HepG2 (cell line): Measurements from ENCODE around the gene SGPP2. TPM values are rescaled to one million over a fixed set of nuclear protein-coding genes. Genes with fewer than 3 reads are reported as not detected.
A peak's percentile ranks its signal among the peaks of the same experiment; 100 is the strongest.

Experiments used
- ATAC-seq: fragments of 200-7000 bp; cut with Tn5 transposase; 3 replicates; pipeline ENCODE4 v1.9.1; 2020; ENCODE audit warnings: mild to moderate bottlenecking, moderate library complexity
- BruUV-seq: library from RNA; stranded (reverse); fragments of 400-500 nt; replicated peaks from 2 replicates; lab custom pipeline; 2021; lab: Mats Ljungman, UMichigan
- CTCF ChIA-PET: fragments of 300-600 bp; formaldehyde crosslinking; extraction: SDS; loops from one replicate; lab custom pipeline; 2021; ENCODE audit warnings: low total read pairs, inconsistent platforms, low intra/inter-chr PET ratio; lab: Yijun Ruan, JAX
- POLR2A ChIA-PET: fragments of 350-600 bp; sonication (Branson Sonifier 250); formaldehyde crosslinking; loops from one replicate; lab custom pipeline; 2020; ENCODE audit warnings: antibody characterized with exemption, inconsistent platforms; lab: Yijun Ruan, JAX
- DNase-seq: peaks from one replicate; pipeline ENCODE4 v3.0.0-alpha.2; 2015; ENCODE audit warnings: low spot score
- FAIRE-seq: peaks from 3 replicates; lab custom pipeline; 2011; peaks lifted over from hg19 to GRCh38; lab: Jason Lieb, UNC
- H2AFZ ChIP-seq: one replicate; pipeline ENCODE4 v1.6.1; 2011; ENCODE audit warnings: low read length, inconsistent platforms
- H3K27ac ChIP-seq: fragments of 300-600 bp; 3 replicates; pipeline ENCODE4 v1.8.0; 2011; ENCODE audit warnings: mixed run types, mild to moderate bottlenecking, mixed read lengths, low read length, inconsistent platforms; ENCODE audit not compliant: insufficient read depth; ENCODE audit errors: extremely low read length
- H3K27me3 ChIP-seq, 2 experiments: fragments of 200-600 bp in 1 of 2; 2 replicates in 1 of 2; 3 replicates in 1 of 2; pipeline versions ENCODE4 v1.6.0 to v1.8.0; 2011; ENCODE audit warnings: low read length in 2 of 2, mild to moderate bottlenecking in 2 of 2, moderate library complexity in 2 of 2, inconsistent platforms in 1 of 2; ENCODE audit not compliant: insufficient read depth in 2 of 2, control insufficient read depth in 1 of 2
- H3K36me3 ChIP-seq, 2 experiments: fragments of 200-600 bp in 1 of 2; replicated peaks in 1 of 2; 2 replicates in 1 of 2; 3 replicates in 1 of 2; pipeline versions ENCODE4 v1.5.1 to v1.8.0; 2011; ENCODE audit warnings: low read length in 2 of 2, inconsistent platforms in 1 of 2; ENCODE audit not compliant: insufficient read depth in 2 of 2, control insufficient read depth in 1 of 2
- H3K4me1 ChIP-seq: 2 replicates; pipeline ENCODE4 v1.5.1; 2012; ENCODE audit warnings: low read length, inconsistent platforms; ENCODE audit not compliant: insufficient read depth
- H3K4me2 ChIP-seq: 2 replicates; pipeline ENCODE4 v1.6.0; 2011; ENCODE audit warnings: low read depth, low read length, inconsistent platforms
- H3K4me3 ChIP-seq, 3 experiments: fragments of 200-600 bp in 1 of 3; sonication (generic), shearing (Covaris generic) in 1 of 3; replicated peaks in 1 of 3; 2 replicates each; pipeline ENCODE4 v1.5.1; 2011 to 2016; ENCODE audit warnings: low read length in 3 of 3, inconsistent platforms in 2 of 3, low read depth in 2 of 3, mild to moderate bottlenecking in 2 of 3, control low read depth in 1 of 3, mixed read lengths in 1 of 3; ENCODE audit not compliant: insufficient read depth in 1 of 3
- H3K79me2 ChIP-seq: one replicate; pipeline ENCODE4 v1.6.1; 2011; ENCODE audit warnings: low read length, inconsistent platforms; ENCODE audit not compliant: insufficient read depth
- H3K9ac ChIP-seq: 2 replicates; pipeline ENCODE4 v1.6.0; 2011; ENCODE audit warnings: mild to moderate bottlenecking, low read depth, low read length, inconsistent platforms; ENCODE audit not compliant: insufficient read depth
- H3K9me3 ChIP-seq: 2 replicates; pipeline ENCODE4 v1.5.1; 2012; ENCODE audit warnings: mild to moderate bottlenecking, low read length
- H4K20me1 ChIP-seq: 2 replicates; pipeline ENCODE4 v1.6.0; 2011; ENCODE audit warnings: inconsistent platforms, mild to moderate bottlenecking, low read length, moderate library complexity; ENCODE audit not compliant: insufficient read depth
- FOXO1 ChIP-seq: sonication (generic); formaldehyde crosslinking; IDR thresholded peaks from 2 replicates; pipeline ENCODE4 v1.4.0; 2020; ENCODE audit warnings: missing genetic modification reagents
- GABPB1 ChIP-seq: IDR thresholded peaks from 2 replicates; pipeline ENCODE4 v1.6.1; 2016; ENCODE audit warnings: mild to moderate bottlenecking, missing genetic modification reagents, moderate library complexity, missing compliant biosample characterization
- GFI1 ChIP-seq: sonication (generic); formaldehyde crosslinking; IDR thresholded peaks from 2 replicates; pipeline ENCODE4 v1.5.0; 2020; ENCODE audit warnings: missing genetic modification reagents, mild to moderate bottlenecking, borderline replicate concordance
- MYNN ChIP-seq: sonication (generic); formaldehyde crosslinking; IDR thresholded peaks from 2 replicates; pipeline ENCODE4 v1.4.0; 2020; ENCODE audit warnings: mild to moderate bottlenecking, low read depth, missing genetic modification reagents
- NR2F2 ChIP-seq: IDR thresholded peaks from 2 replicates; pipeline ENCODE4 v1.6.1; 2012; ENCODE audit warnings: low read depth, inconsistent platforms, borderline replicate concordance
- PAWR ChIP-seq: sonication (generic); formaldehyde crosslinking; IDR thresholded peaks from 2 replicates; pipeline ENCODE4 v1.4.0; 2020; ENCODE audit warnings: missing genetic modification reagents, mild to moderate bottlenecking, borderline replicate concordance
- PHF20 ChIP-seq: sonication (generic); formaldehyde crosslinking; IDR thresholded peaks from 2 replicates; pipeline ENCODE4 v1.5.0; 2020; ENCODE audit warnings: mild to moderate bottlenecking, missing genetic modification reagents
- SIX1 ChIP-seq: sonication (generic); formaldehyde crosslinking; IDR thresholded peaks from 2 replicates; pipeline ENCODE4 v1.4.0; 2020; ENCODE audit warnings: missing genetic modification reagents, borderline replicate concordance
- ZNF343 ChIP-seq: sonication (generic); formaldehyde crosslinking; IDR thresholded peaks from 2 replicates; pipeline ENCODE4 v1.4.0; 2020; ENCODE audit warnings: mild to moderate bottlenecking, missing genetic modification reagents
- ZNF605 ChIP-seq: sonication (generic); formaldehyde crosslinking; IDR thresholded peaks from 2 replicates; pipeline ENCODE4 v1.8.0; 2022; ENCODE audit warnings: mild to moderate bottlenecking, missing genetic modification reagents
- ZNF674 ChIP-seq: sonication (generic); formaldehyde crosslinking; IDR thresholded peaks from 2 replicates; pipeline ENCODE4 v1.5.0; 2020; ENCODE audit warnings: low read depth, mild to moderate bottlenecking, missing genetic modification reagents
- ZNF781 ChIP-seq: sonication (generic); formaldehyde crosslinking; IDR thresholded peaks from 2 replicates; pipeline ENCODE4 v1.5.1; 2020; ENCODE audit warnings: borderline replicate concordance, mild to moderate bottlenecking, missing genetic modification reagents; ENCODE audit errors: not compliant biosample characterization
- WGBS: methylation state at CpG from one replicate; pipeline ENCODE4 v1.1.6; 2017; ENCODE audit warnings: low lambda C conversion rate; 5-methylcytosine and 5-hydroxymethylcytosine counted together
- in situ Hi-C: cut with HindIII; loops from 2 replicates; pipeline ENCODE4 v1.10.0; 2017; ENCODE audit warnings: low pct_unique_long_range_greater_than_20kb; ENCODE audit not compliant: extremely low pct_ligation_motif_present
- intact Hi-C: fragments of 100-400 bp; cut with micrococcal nuclease; formaldehyde crosslinking; loops from one replicate; pipeline ENCODE4 v1.10.0; 2022; ENCODE audit not compliant: unreplicated experiment
- polyA plus RNA-seq, 8 experiments: library from polyadenylated mRNA; depleted of rRNA in 3 of 8; stranded (reverse) in 7 of 8; unstranded in 1 of 8; fragments of >200 nt; fragmentation: Illumina TruSeq in 4 of 8; extraction: Trizol in 4 of 8; gene quantifications; 2 replicates each; pipeline versions ENCODE4 v1.2.1 to v1.2.3, GENCODE V29; 2011 to 2016; ENCODE audit warnings: low read depth in 4 of 8, missing spikeins in 1 of 8, mixed read lengths in 1 of 8; ENCODE audit not compliant: insufficient read depth in 1 of 8
- total RNA-seq, 5 experiments: library from RNA; depleted of rRNA; stranded (reverse); fragments of >200 nt; fragmentation: Illumina TruSeq; extraction: Trizol; gene quantifications; 2 replicates each; pipeline ENCODE4 v1.2.3, GENCODE V29; 2016; ENCODE audit warnings: low read depth in 1 of 5
- TF ChIP-seq, protein P1 (sequence below): IDR thresholded peaks from 2 replicates; pipeline ENCODE4 v1.6.1; 2012; ENCODE audit warnings: low read depth, low read length, improper control_type of control experiment
- TF ChIP-seq, protein P2 (sequence below): sonication (generic); formaldehyde crosslinking; IDR thresholded peaks from 2 replicates; pipeline ENCODE4 v1.5.0; 2020; ENCODE audit warnings: mild to moderate bottlenecking, low read depth, missing genetic modification reagents, borderline replicate concordance
- TF ChIP-seq, protein P3 (sequence below): sonication (generic); formaldehyde crosslinking; IDR thresholded peaks from 2 replicates; pipeline ENCODE4 v1.4.0; 2020; ENCODE audit warnings: missing genetic modification reagents, borderline replicate concordance
- TF ChIP-seq, protein P4 (sequence below): sonication (generic); formaldehyde crosslinking; IDR thresholded peaks from 2 replicates; pipeline ENCODE4 v1.5.0; 2020; ENCODE audit warnings: mild to moderate bottlenecking, missing genetic modification reagents

SGPP2 gene
- total and polyA plus RNA-seq, 2 of the 13 experiments (the other 11 are each of a cell fraction or from before 2014, with no cell fraction given), result not detected

DNA sequence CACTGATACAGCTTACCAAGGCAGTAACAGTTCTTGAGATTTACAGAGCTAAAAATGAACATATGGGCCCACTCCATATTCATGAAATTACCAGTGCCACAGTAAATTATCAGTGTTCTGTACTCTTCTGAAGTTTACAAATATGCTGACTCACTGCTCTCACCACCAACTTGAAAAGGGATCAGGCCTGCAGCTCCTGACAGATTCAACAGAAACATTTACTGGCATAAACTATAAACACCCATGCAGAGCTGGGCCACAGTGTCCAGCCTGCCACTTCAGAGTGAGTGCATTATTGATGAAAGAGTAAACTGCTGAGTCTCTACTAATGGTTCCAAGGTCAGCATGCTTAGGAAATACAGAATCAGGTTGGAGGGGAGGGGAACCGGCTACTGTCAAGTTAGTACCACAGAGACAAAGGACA is 148.4 kb downstream of the SGPP2 start (continued):
- TF ChIP-seq, protein P1, sequence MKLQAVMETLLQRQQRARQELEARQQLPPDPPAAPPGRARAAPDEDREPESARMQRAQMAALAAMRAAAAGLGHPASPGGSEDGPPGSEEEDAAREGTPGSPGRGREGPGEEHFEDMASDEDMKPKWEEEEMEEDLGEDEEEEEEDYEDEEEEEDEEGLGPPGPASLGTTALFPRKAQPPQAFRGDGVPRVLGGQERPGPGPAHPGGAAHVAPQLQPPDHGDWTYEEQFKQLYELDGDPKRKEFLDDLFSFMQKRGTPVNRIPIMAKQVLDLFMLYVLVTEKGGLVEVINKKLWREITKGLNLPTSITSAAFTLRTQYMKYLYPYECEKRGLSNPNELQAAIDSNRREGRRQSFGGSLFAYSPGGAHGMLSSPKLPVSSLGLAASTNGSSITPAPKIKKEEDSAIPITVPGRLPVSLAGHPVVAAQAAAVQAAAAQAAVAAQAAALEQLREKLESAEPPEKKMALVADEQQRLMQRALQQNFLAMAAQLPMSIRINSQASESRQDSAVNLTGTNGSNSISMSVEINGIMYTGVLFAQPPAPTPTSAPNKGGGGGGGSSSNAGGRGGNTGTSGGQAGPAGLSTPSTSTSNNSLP, result no peak; the same call in 1 of the 2 replicates
- TF ChIP-seq ZNF781 (CRISPR knock-in tag), result no peak
- TF ChIP-seq ZNF343 (CRISPR knock-in tag), result no peak
- TF ChIP-seq NR2F2, result no peak
- TF ChIP-seq, protein P2, sequence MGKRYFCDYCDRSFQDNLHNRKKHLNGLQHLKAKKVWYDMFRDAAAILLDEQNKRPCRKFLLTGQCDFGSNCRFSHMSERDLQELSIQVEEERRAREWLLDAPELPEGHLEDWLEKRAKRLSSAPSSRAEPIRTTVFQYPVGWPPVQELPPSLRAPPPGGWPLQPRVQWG (CRISPR knock-in tag), result no peak
- peak; percentile 52; the same call in 1 of the 2 replicates for TF ChIP-seq FOXO1 (CRISPR knock-in tag)
- TF ChIP-seq SIX1 (CRISPR knock-in tag), result no peak
- no peak for TF ChIP-seq MYNN (CRISPR knock-in tag)
- no peak for TF ChIP-seq GABPB1
- no peak for TF ChIP-seq ZNF674 (CRISPR knock-in tag)

DNA sequence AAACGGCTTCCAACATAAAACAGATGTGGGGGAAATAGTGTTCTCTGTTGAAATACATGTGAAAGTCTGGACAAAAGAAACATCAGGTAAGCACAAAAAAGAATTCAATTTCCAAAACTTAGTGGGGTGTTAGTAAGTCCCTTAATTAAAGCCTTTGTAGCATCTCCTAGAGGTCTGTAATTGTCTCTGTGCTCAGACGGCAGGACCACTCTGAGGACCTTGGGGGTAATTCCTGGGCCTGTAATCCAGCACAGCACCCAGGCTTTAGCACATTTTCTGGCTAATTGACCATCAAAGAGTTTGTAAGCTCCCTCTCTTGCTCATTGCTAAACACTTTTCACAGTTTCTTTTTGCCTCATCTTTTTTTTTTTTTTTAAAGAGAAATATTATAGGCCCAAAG is 151.3 kb downstream of the SGPP2 start:
- Histone ChIP-seq H3K27me3 (no peaks in the 10 kb centered on the region), H4K20me1 (no peaks in the 10 kb centered on the region), H3K9me3 (no peaks in the 10 kb centered on the region), H3K79me2 (no peaks in the 10 kb centered on the region), H3K9ac (no peak overlapping the region), H3K27ac (no peak overlapping the region), H3K4me2 (no peak overlapping the region), H3K36me3 (peaks cover 5 to 19% of the 10 kb centered on the region in 2 experiments), H2AFZ (no peak overlapping the region), H3K4me3 (no peak overlapping the region), H3K4me1 (peaks cover 22% of the 10 kb centered on the region)
- BruUV-seq, result no TSS peak
- in situ Hi-C loops, result no loop called here
- DNase-seq (no peak), FAIRE-seq (no peak), ATAC-seq (no peak)
- WGBS, result over 99% methylated on average over 2 of the region's 2 CpGs
- intact Hi-C loops, result no loop called here
- CTCF ChIA-PET, result no interaction called here
- POLR2A ChIA-PET, result no interaction called here
- TF ChIP-seq GFI1 (no peak), PHF20 (CRISPR knock-in tag) (no peak), ZNF605 (CRISPR knock-in tag) (no peak), PAWR (CRISPR knock-in tag) (no peak)
- TF ChIP-seq, protein P3, sequence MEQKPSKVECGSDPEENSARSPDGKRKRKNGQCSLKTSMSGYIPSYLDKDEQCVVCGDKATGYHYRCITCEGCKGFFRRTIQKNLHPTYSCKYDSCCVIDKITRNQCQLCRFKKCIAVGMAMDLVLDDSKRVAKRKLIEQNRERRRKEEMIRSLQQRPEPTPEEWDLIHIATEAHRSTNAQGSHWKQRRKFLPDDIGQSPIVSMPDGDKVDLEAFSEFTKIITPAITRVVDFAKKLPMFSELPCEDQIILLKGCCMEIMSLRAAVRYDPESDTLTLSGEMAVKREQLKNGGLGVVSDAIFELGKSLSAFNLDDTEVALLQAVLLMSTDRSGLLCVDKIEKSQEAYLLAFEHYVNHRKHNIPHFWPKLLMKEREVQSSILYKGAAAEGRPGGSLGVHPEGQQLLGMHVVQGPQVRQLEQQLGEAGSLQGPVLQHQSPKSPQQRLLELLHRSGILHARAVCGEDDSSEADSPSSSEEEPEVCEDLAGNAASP (CRISPR knock-in tag), result no peak
- TF ChIP-seq, protein P4, sequence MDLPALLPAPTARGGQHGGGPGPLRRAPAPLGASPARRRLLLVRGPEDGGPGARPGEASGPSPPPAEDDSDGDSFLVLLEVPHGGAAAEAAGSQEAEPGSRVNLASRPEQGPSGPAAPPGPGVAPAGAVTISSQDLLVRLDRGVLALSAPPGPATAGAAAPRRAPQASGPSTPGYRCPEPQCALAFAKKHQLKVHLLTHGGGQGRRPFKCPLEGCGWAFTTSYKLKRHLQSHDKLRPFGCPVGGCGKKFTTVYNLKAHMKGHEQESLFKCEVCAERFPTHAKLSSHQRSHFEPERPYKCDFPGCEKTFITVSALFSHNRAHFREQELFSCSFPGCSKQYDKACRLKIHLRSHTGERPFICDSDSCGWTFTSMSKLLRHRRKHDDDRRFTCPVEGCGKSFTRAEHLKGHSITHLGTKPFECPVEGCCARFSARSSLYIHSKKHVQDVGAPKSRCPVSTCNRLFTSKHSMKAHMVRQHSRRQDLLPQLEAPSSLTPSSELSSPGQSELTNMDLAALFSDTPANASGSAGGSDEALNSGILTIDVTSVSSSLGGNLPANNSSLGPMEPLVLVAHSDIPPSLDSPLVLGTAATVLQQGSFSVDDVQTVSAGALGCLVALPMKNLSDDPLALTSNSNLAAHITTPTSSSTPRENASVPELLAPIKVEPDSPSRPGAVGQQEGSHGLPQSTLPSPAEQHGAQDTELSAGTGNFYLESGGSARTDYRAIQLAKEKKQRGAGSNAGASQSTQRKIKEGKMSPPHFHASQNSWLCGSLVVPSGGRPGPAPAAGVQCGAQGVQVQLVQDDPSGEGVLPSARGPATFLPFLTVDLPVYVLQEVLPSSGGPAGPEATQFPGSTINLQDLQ, result no peak
